GM23248 (cell line): ENCODE results near the gene IRF2BP1. TPM values are rescaled to one million over a fixed set of nuclear protein-coding genes. Genes with fewer than 3 reads are reported as not detected.
A peak's percentile ranks its signal among the peaks of the same experiment; 100 is the strongest.

ENCODE experiments used
- DNase-seq: peaks from one replicate; pipeline ENCODE4 v3.0.0-alpha.2; 2015
- H2AFZ ChIP-seq: fragments of 200-600 bp; sonication (generic); 2 replicates; pipeline ENCODE4 v1.6.1; 2016; ENCODE audit warnings: antibody characterized with exemption
- H3F3A ChIP-seq: fragments of 200-600 bp; sonication (generic); 2 replicates; pipeline ENCODE4 v1.6.1; 2016; ENCODE audit warnings: mild to moderate bottlenecking, antibody characterized with exemption, mixed run types; ENCODE audit not compliant: insufficient read depth
- H3K27ac ChIP-seq: fragments of 200-600 bp; sonication (generic); 2 replicates; pipeline ENCODE4 v1.5.1; 2016; ENCODE audit warnings: mild to moderate bottlenecking
- H3K27me3 ChIP-seq: fragments of 200-600 bp; sonication (generic); replicated peaks from 2 replicates; pipeline ENCODE4 v1.6.1; 2016; ENCODE audit warnings: mild to moderate bottlenecking; ENCODE audit not compliant: insufficient read depth
- H3K36me3 ChIP-seq: fragments of 200-600 bp; sonication (generic); 2 replicates; pipeline ENCODE4 v1.6.1; 2016; ENCODE audit warnings: low read depth, mild to moderate bottlenecking
- H3K4me1 ChIP-seq: fragments of 200-600 bp; sonication (generic); 2 replicates; pipeline ENCODE4 v1.6.1; 2016; ENCODE audit warnings: mild to moderate bottlenecking; ENCODE audit not compliant: insufficient read depth
- H3K4me2 ChIP-seq: fragments of 200-600 bp; sonication (generic); one replicate; pipeline ENCODE4 v1.6.1; 2016; ENCODE audit warnings: mild to moderate bottlenecking; ENCODE audit not compliant: unreplicated experiment
- H3K4me3 ChIP-seq: fragments of 200-600 bp; sonication (generic); 2 replicates; pipeline ENCODE4 v1.5.1; 2016; ENCODE audit warnings: mild to moderate bottlenecking
- H3K79me2 ChIP-seq: fragments of 200-600 bp; sonication (generic); 2 replicates; pipeline ENCODE4 v1.6.1; 2016; ENCODE audit warnings: mild to moderate bottlenecking; ENCODE audit not compliant: insufficient read depth
- H3K9ac ChIP-seq: fragments of 200-600 bp; sonication (generic); 2 replicates; pipeline ENCODE4 v1.6.1; 2016; ENCODE audit warnings: mild to moderate bottlenecking
- H3K9me2 ChIP-seq: fragments of 200-600 bp; sonication (generic); 2 replicates; pipeline ENCODE4 v1.6.1; 2016; ENCODE audit warnings: mixed run types, mild to moderate bottlenecking, moderate library complexity; ENCODE audit not compliant: insufficient read depth
- H3K9me3 ChIP-seq: fragments of 200-600 bp; sonication (generic); one replicate; pipeline ENCODE4 v1.6.1; 2017; ENCODE audit warnings: low read depth
- H4K20me1 ChIP-seq: fragments of 200-600 bp; sonication (generic); 2 replicates; pipeline ENCODE4 v1.6.0; 2016; ENCODE audit not compliant: insufficient read depth
- EZH2 ChIP-seq: fragments of 200-600 bp; sonication (generic); IDR thresholded peaks from 2 replicates; pipeline ENCODE4 v1.6.1; 2018; ENCODE audit warnings: antibody characterized with exemption, mild to moderate bottlenecking; ENCODE audit not compliant: insufficient read depth, poor library complexity, severe bottlenecking
- EZH2phosphoT487 ChIP-seq: fragments of 200-600 bp; sonication (generic); IDR thresholded peaks from 2 replicates; pipeline ENCODE4 v1.6.1; 2018; ENCODE audit warnings: antibody characterized with exemption, moderate library complexity, mild to moderate bottlenecking, low read depth; ENCODE audit not compliant: insufficient read depth
- WGBS, 2 experiments: methylation state at CpG; one replicate each; pipeline ENCODE4 v1.1.6; 2015 to 2017; ENCODE audit warnings: low lambda C conversion rate in 2 of 2, low coverage in 1 of 2; ENCODE audit errors: missing lambda C conversion rate in 2 of 2; 5-methylcytosine and 5-hydroxymethylcytosine counted together
- in situ Hi-C: fragments of 300-500 bp; cut with MboI; formaldehyde crosslinking; loops from 2 replicates; pipeline ENCODE4 v1.15.0; 2020
- polyA plus RNA-seq: library from polyadenylated mRNA; unstranded; fragments of >200 nt; fragmentation: Nextera tagmentation; extraction: Ambion mirVana; gene quantifications from 2 replicates; pipeline ENCODE4 v1.2.1, GENCODE V29; 2016
- total RNA-seq: library from RNA; depleted of rRNA; stranded (reverse); fragments of >200 nt; shearing (Covaris generic); gene quantifications from 2 replicates; pipeline ENCODE4 v1.2.3, GENCODE V29; 2014

Gene IRF2BP1
- total and polyA plus RNA-seq, 2 experiments from 2014 or later, result 8.6 to 53.8 TPM

DNA sequence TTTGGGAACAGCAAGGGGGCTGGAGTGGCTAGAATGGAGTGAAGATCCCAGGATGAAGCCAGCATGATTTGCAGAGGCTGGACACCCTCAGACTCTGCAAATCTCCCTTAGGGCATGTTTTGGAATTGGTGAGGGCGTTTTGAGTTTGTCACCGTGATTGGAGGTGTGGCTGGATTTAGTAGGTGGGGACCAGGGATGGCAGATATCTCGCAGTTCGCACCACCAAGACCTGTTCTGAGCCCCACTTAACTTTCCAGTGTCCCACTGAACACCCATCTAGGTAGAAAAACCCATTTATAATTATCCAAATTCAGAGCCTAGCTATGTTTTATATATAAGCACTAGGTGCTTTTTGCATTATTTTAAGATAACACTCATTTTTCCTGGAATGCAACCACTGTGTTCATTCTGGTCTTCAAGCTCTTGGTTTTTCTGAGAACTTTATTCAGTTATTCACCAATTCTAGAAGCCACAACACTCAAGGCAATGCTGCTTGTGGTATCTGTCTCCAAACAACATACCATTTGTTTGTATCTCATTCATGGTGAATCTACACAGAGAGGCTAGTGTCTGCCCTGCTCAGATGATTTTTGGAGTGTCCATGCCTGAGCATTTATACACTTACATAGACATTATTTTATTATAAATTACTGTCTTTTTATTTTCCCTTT lies 31.6 kb upstream of the IRF2BP1 start:
- Histone ChIP-seq H3K27ac (no peak overlapping the region), H3K4me2 (no peak overlapping the region), H4K20me1 (no peaks in the 10 kb centered on the region), H3K9me2 (no peaks in the 10 kb centered on the region), H2AFZ (no peak overlapping the region), H3K36me3 (no peaks in the 10 kb centered on the region), H3K4me1 (no peaks in the 10 kb centered on the region), H3K4me3 (no peak overlapping the region), H3F3A (no peaks in the 10 kb centered on the region), H3K27me3 (peaks cover 14% of the 10 kb centered on the region; the same call in 1 of the 2 replicates), H3K9me3 (no peaks in the 10 kb centered on the region), H3K79me2 (no peaks in the 10 kb centered on the region), H3K9ac (no peak overlapping the region)
- TF ChIP-seq EZH2phosphoT487, result no peak
- TF ChIP-seq EZH2, result no peak
- WGBS, 2 experiments, result 37 to 43% methylated on average over 4 of the region's 4 CpGs
- DNase-seq, result no peak
- in situ Hi-C loops, result no loop called here

GRCh38 chr19:45913874-45914830 lies 28.2 kb upstream of the IRF2BP1 start, which contains the start of gene NANOS2:
NANOS2 (minus strand) TSS chr19:45914778; CDS start chr19:45914693, 85 bp downstream.
- no peak for DNase-seq
- no peak within 1 kb of the TSS for H2AFZ ChIP-seq
- in situ Hi-C loops, result no loop called here

GRCh38 chr19:45911291-45911690 lies 25.4 kb upstream of the IRF2BP1 start:
- no peak overlapping the region for H2AFZ ChIP-seq

More at GRCh38 chr19:45913874-45914830, 28.2 kb upstream of the IRF2BP1 start, which contains the start of gene NANOS2:
- no peaks in the 10 kb centered on the region for H3K9me2 ChIP-seq
- no peak within 1 kb of the TSS for H3K27ac ChIP-seq
- no peaks in the 10 kb centered on the region for H3K9me3 ChIP-seq
- H3K4me1 ChIP-seq, result no peaks in the 10 kb centered on the region
- H3K79me2 ChIP-seq, result no peaks in the 10 kb centered on the region
- H4K20me1 ChIP-seq, result no peaks in the 10 kb centered on the region
- no peaks in the 10 kb centered on the region for H3K36me3 ChIP-seq
- H3K4me2 ChIP-seq, result no peak within 1 kb of the TSS
- no peak within 1 kb of the TSS for H3K4me3 ChIP-seq
- peaks cover 15% of the 10 kb centered on the region; the same call in 1 of the 2 replicates for H3K27me3 ChIP-seq
- WGBS, 2 experiments, result 56 to 61% methylated on average over 32 to 40 of the region's 44 CpGs
- H3K9ac ChIP-seq, result no peak within 1 kb of the TSS
- no peaks in the 10 kb centered on the region for H3F3A ChIP-seq
- no peak for TF ChIP-seq EZH2phosphoT487
- TF ChIP-seq EZH2, result no peak

GRCh38 chr19:45908956-45909355 lies 23.0 kb upstream of the IRF2BP1 start:
- 58 to 61% methylated on average over 5 of the region's 5 CpGs for WGBS, 2 experiments
- H3K9me2 ChIP-seq, result no peaks in the 10 kb centered on the region
- in situ Hi-C loops, result no loop called here
- H2AFZ ChIP-seq, result no peak overlapping the region
- no peaks in the 10 kb centered on the region for H3K9me3 ChIP-seq
- H3K27me3 ChIP-seq, result 0 out of 2 replicates have a peak, but pooled peaks cover 7% of the 10 kb centered on the region
- H3F3A ChIP-seq, result peaks cover 9% of the 10 kb centered on the region; the same call in 1 of the 2 replicates
- H3K4me1 ChIP-seq, result 0 out of 2 replicates have a peak, but pooled peaks cover 4% of the 10 kb centered on the region
- H3K9ac ChIP-seq, result no peak overlapping the region
- no peak for TF ChIP-seq EZH2
- no peak for TF ChIP-seq EZH2phosphoT487
- peak; percentile 64 for DNase-seq
- no peak overlapping the region for H3K4me2 ChIP-seq
- H3K36me3 ChIP-seq, result no peaks in the 10 kb centered on the region
- no peak overlapping the region for H3K4me3 ChIP-seq
- no peak overlapping the region for H3K27ac ChIP-seq
- H4K20me1 ChIP-seq, result no peaks in the 10 kb centered on the region
- H3K79me2 ChIP-seq, result no peaks in the 10 kb centered on the region

More at GRCh38 chr19:45911291-45911690, 25.4 kb upstream of the IRF2BP1 start:
- no peak overlapping the region for H3K27ac ChIP-seq
- H3K9ac ChIP-seq, result no peak overlapping the region
- no peaks in the 10 kb centered on the region for H3K9me2 ChIP-seq
- no peak for DNase-seq
- 0 out of 2 replicates have a peak, but pooled peaks cover 3% of the 10 kb centered on the region for H3K4me1 ChIP-seq
- no peaks in the 10 kb centered on the region for H3K9me3 ChIP-seq
- no peaks in the 10 kb centered on the region for H3K79me2 ChIP-seq
- in situ Hi-C loops, result no loop called here
- H4K20me1 ChIP-seq, result no peaks in the 10 kb centered on the region
- no peak overlapping the region for H3K4me3 ChIP-seq
- TF ChIP-seq EZH2, result no peak
- no peak overlapping the region for H3K4me2 ChIP-seq
- H3K36me3 ChIP-seq, result no peaks in the 10 kb centered on the region
- 55% methylated on average over 8 of the region's 8 CpGs for WGBS, 2 experiments
- peaks cover 5% of the 10 kb centered on the region; the same call in 1 of the 2 replicates for H3F3A ChIP-seq
- H3K27me3 ChIP-seq, result 0 out of 2 replicates have a peak, but pooled peaks cover 7% of the 10 kb centered on the region
